Body of pancreas (tissue), 4 donors: ENCODE data around the gene C9orf78. TPM values are rescaled to one million over a fixed set of nuclear protein-coding genes. Genes with fewer than 3 reads are reported as not detected.

Source experiments
- ATAC-seq: fragments of 150-250 bp; one replicate; pipeline ENCODE4 v1.9.1; 2016
- DNase-seq, 4 donors: peaks; one replicate each; pipeline ENCODE4 v3.0.0-alpha.2; 2019
- H3K27ac ChIP-seq, 4 donors: fragments of 200-600 bp; sonication (generic); 1 replicate in 3 of 4; 2 replicates in 1 of 4; pipeline versions ENCODE4 v1.5.1 to v1.6.1; 2016 to 2019; ENCODE audit warnings: mild to moderate bottlenecking in 1 of 4, mixed read lengths in 1 of 4, moderate library complexity in 1 of 4
- H3K27me3 ChIP-seq, 2 donors: fragments of 200-600 bp; sonication (generic); one replicate each; pipeline ENCODE4 v1.6.0; 2016; ENCODE audit warnings: mild to moderate bottlenecking in 1 of 2
- H3K36me3 ChIP-seq, 2 donors: fragments of 200-600 bp; sonication (generic); replicated peaks in 1 of 2; 2 replicates each; pipeline ENCODE4 v1.5.1; 2016; ENCODE audit warnings: low read depth in 2 of 2; ENCODE audit not compliant: insufficient read depth in 1 of 2
- H3K4me1 ChIP-seq: fragments of 200-600 bp; sonication (generic); one replicate; pipeline ENCODE4 v1.6.0; 2016
- H3K4me3 ChIP-seq, 2 donors: fragments of 200-600 bp; sonication (generic); 1 replicate in 1 of 2; 2 replicates in 1 of 2; pipeline ENCODE4 v1.5.1; 2016 to 2019
- H3K9me3 ChIP-seq, 3 donors: fragments of 200-600 bp; sonication (generic); 1 replicate in 2 of 3; 2 replicates in 1 of 3; pipeline ENCODE4 v1.5.1; 2016
- CTCF ChIP-seq, 7 experiments: fragments of 450-650 bp in 4 of 7; fragments of 200-600 bp in 3 of 7; sonication (generic) in 3 of 7; IDR thresholded peaks; one replicate each; pipeline ENCODE4 v1.5.1; 2016 to 2019; ENCODE audit warnings: antibody characterized with exemption in 7 of 7
- POLR2A ChIP-seq, 3 donors: fragments of 450-650 bp; IDR thresholded peaks; one replicate each; pipeline ENCODE4 v1.6.1; 2016; ENCODE audit warnings: antibody characterized with exemption in 3 of 3, mild to moderate bottlenecking in 2 of 3
- WGBS, 2 donors: methylation state at CpG; one replicate each; pipeline ENCODE4 v1.1.5; 2017; 5-methylcytosine and 5-hydroxymethylcytosine counted together
- intact Hi-C: fragments of 100-400 bp; cut with DNase I; formaldehyde crosslinking; loops from one replicate; pipeline ENCODE4 v1.15.1; 2023
- total RNA-seq, 2 donors: library from RNA; depleted of rRNA; stranded (reverse); fragments of >200 nt; gene quantifications; one replicate each; pipeline ENCODE4 v1.1.0, GENCODE V29; 2016

Gene C9orf78
- total RNA-seq, 2 donors from 2014 or later, result 25.1 to 48.0 TPM

GRCh38 chr9:129876815-129877214 is 41.7 kb upstream of the C9orf78 start:
- H3K4me1 ChIP-seq, result no peaks in the 10 kb centered on the region
- no peak overlapping the region for H3K27ac ChIP-seq
- H3K9me3 ChIP-seq, result no peaks in the 10 kb centered on the region
- no peak overlapping the region for H3K4me3 ChIP-seq
- 89 to 100% methylated on average over 4 to 7 of the region's 7 CpGs for WGBS, 2 donors
- peaks cover 4 to 5% of the 10 kb centered on the region in 2 donors for H3K36me3 ChIP-seq
- ATAC-seq, result no peak
- TF ChIP-seq POLR2A (IDR thresholded peaks at IDR 0.05), result no peak
- no peak for TF ChIP-seq CTCF (IDR thresholded peaks at IDR 0.05)
- intact Hi-C loops, result no loop called here
- H3K27me3 ChIP-seq, result no peaks in the 10 kb centered on the region
- no peak for DNase-seq

GRCh38 chr9:129875687-129876395 is 40.8 kb upstream of the C9orf78 start:
- no peak overlapping the region for H3K27ac ChIP-seq
- no peak overlapping the region for H3K4me3 ChIP-seq
- no peak for DNase-seq
- H3K4me1 ChIP-seq, result no peaks in the 10 kb centered on the region
- no peaks in the 10 kb centered on the region for H3K27me3 ChIP-seq
- peaks cover 1 to 5% of the 10 kb centered on the region in 2 donors for H3K36me3 ChIP-seq
- TF ChIP-seq POLR2A (IDR thresholded peaks at IDR 0.05) (no peak), CTCF (IDR thresholded peaks at IDR 0.05) (no peak)
- 92 to 96% methylated on average over 13 to 27 of the region's 27 CpGs for WGBS, 2 donors
- intact Hi-C loops, result no loop called here
- H3K9me3 ChIP-seq, result no peaks in the 10 kb centered on the region
- no peak for ATAC-seq

GRCh38 chr9:129875181-129875611 is 40.1 kb upstream of the C9orf78 start:
- Histone ChIP-seq H3K27ac (no peak overlapping the region), H3K27me3 (no peaks in the 10 kb centered on the region), H3K4me1 (no peaks in the 10 kb centered on the region), H3K36me3 (peaks cover 1 to 5% of the 10 kb centered on the region in 2 donors), H3K4me3 (no peak overlapping the region), H3K9me3 (no peaks in the 10 kb centered on the region)
- TF ChIP-seq POLR2A (IDR thresholded peaks at IDR 0.05) (no peak), CTCF (IDR thresholded peaks at IDR 0.05) (no peak)
- ATAC-seq (no peak), DNase-seq (no peak)
- 83 to 90% methylated on average over 4 to 23 of the region's 23 CpGs for WGBS, 2 donors
- intact Hi-C loops, result no loop called here

GRCh38 chr9:129874261-129875101 is 39.4 kb upstream of the C9orf78 start:
- H3K27ac ChIP-seq, result no peak overlapping the region
- ATAC-seq (no peak), DNase-seq (no peak)
- TF ChIP-seq POLR2A (IDR thresholded peaks at IDR 0.05) (no peak), CTCF (IDR thresholded peaks at IDR 0.05) (no peak)
- H3K36me3 ChIP-seq, result peaks cover 1 to 5% of the 10 kb centered on the region in 2 donors
- WGBS, 2 donors, result 92% methylated on average over 28 to 38 of the region's 38 CpGs
- no peaks in the 10 kb centered on the region for H3K9me3 ChIP-seq
- no peaks in the 10 kb centered on the region for H3K27me3 ChIP-seq
- no peaks in the 10 kb centered on the region for H3K4me1 ChIP-seq
- intact Hi-C loops, result no loop called here
- H3K4me3 ChIP-seq, result no peak overlapping the region
